Vagina (tissue), 2 donors: ENCODE results near the gene SERPIND1. TPM values are rescaled to one million over a fixed set of nuclear protein-coding genes. Genes with fewer than 3 reads are reported as not detected.

ENCODE experiments used
- DNase-seq, 2 donors: peaks; one replicate each; pipeline ENCODE4 v3.0.0-alpha.2; 2017; ENCODE audit errors: extremely low spot score in 2 of 2
- H3K27ac ChIP-seq: fragments of 200-600 bp; sonication (generic); one replicate; pipeline ENCODE4 v1.5.1; 2019
- H3K27me3 ChIP-seq: fragments of 200-600 bp; sonication (generic); one replicate; pipeline ENCODE4 v1.5.1; 2019
- H3K36me3 ChIP-seq, 2 donors: fragments of 200-600 bp; sonication (generic); one replicate each; pipeline ENCODE4 v1.5.1; 2017 to 2019
- H3K4me1 ChIP-seq: fragments of 200-600 bp; sonication (generic); one replicate; pipeline ENCODE4 v1.5.1; 2019
- H3K4me3 ChIP-seq, 2 donors: fragments of 200-600 bp; sonication (generic); 1 replicate in 1 of 2; 2 replicates in 1 of 2; pipeline ENCODE4 v1.5.1; 2016 to 2019
- H3K9me3 ChIP-seq: fragments of 200-600 bp; sonication (generic); one replicate; pipeline ENCODE4 v1.5.1; 2019
- POLR2A ChIP-seq, 2 donors: fragments of 450-650 bp; IDR thresholded peaks; one replicate each; pipeline ENCODE4 v1.6.1; 2017; ENCODE audit warnings: antibody characterized with exemption in 2 of 2, mild to moderate bottlenecking in 2 of 2, moderate library complexity in 2 of 2
- POLR2AphosphoS5 ChIP-seq, 2 donors: sonication (generic); formaldehyde crosslinking; IDR thresholded peaks; one replicate each; pipeline ENCODE4 v1.9.0; 2017; ENCODE audit warnings: antibody characterized with exemption in 2 of 2, mild to moderate bottlenecking in 2 of 2, low read depth in 1 of 2; ENCODE audit not compliant: insufficient read depth in 1 of 2
- intact Hi-C: fragments of 100-400 bp; cut with DNase I; formaldehyde crosslinking; loops from one replicate; pipeline ENCODE4 v1.15.1; 2023
- total RNA-seq: library from RNA; depleted of rRNA; stranded (reverse); fragments of >200 nt; gene quantifications from one replicate; pipeline ENCODE4 v1.2.3, GENCODE V29; 2016
- TF ChIP-seq, protein P1 (sequence below), 3 experiments: fragments of 450-650 bp in 2 of 3; fragments of 200-600 bp in 1 of 3; sonication (generic) in 1 of 3; IDR thresholded peaks; one replicate each; pipeline ENCODE4 v1.5.1; 2017 to 2019; ENCODE audit warnings: antibody characterized with exemption in 3 of 3, mild to moderate bottlenecking in 2 of 3, moderate library complexity in 2 of 3

SERPIND1 gene
- total RNA-seq, 1 donor from 2014 or later, result not detected

DNA sequence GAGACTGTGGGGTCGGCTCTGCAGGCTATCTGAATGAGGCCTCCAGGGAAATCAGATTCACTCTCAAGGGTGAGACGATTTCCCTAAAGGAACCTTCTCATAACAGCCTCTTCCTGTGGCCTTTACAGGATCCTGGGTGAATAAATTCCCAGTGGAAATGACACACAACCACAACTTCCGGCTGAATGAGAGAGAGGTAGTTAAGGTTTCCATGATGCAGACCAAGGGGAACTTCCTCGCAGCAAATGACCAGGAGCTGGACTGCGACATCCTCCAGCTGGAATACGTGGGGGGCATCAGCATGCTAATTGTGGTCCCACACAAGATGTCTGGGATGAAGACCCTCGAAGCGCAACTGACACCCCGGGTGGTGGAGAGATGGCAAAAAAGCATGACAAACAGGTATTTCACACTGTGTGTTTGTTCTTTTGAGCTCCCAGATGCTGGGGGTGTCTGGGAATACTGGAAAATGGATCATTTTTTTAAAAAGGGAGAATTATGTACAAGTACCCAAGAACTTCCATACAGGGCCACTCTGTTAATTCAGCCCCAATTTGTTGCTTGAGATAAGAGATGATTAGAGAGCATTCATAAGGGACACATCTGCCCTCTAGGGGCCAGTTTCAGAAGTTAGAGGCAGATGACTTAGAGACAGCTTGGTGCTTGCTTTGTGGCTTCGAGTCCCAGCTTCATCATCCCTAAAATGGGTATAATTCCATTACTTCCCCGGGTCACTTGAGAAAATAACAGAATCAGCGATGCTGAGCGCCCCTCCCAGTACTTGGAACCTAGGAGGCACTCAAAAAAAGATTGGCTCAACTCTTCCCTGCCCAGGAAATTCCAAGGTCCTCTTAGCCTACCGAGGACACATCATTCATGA, 10.2 kb downstream of the SERPIND1 start:
- Histone ChIP-seq H3K27ac (no peak overlapping the region), H3K27me3 (no peaks in the 10 kb centered on the region), H3K4me1 (peaks cover 12% of the 10 kb centered on the region), H3K4me3 (no peak overlapping the region), H3K9me3 (no peaks in the 10 kb centered on the region), H3K36me3 (peaks cover 0 to 27% of the 10 kb centered on the region in 2 donors)
- intact Hi-C loops, result no loop called here
- no peak for DNase-seq
- TF ChIP-seq, protein P1, sequence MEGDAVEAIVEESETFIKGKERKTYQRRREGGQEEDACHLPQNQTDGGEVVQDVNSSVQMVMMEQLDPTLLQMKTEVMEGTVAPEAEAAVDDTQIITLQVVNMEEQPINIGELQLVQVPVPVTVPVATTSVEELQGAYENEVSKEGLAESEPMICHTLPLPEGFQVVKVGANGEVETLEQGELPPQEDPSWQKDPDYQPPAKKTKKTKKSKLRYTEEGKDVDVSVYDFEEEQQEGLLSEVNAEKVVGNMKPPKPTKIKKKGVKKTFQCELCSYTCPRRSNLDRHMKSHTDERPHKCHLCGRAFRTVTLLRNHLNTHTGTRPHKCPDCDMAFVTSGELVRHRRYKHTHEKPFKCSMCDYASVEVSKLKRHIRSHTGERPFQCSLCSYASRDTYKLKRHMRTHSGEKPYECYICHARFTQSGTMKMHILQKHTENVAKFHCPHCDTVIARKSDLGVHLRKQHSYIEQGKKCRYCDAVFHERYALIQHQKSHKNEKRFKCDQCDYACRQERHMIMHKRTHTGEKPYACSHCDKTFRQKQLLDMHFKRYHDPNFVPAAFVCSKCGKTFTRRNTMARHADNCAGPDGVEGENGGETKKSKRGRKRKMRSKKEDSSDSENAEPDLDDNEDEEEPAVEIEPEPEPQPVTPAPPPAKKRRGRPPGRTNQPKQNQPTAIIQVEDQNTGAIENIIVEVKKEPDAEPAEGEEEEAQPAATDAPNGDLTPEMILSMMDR (IDR thresholded peaks at IDR 0.05), result peak in 2 of 3 experiments; percentile 26 to 32
- TF ChIP-seq POLR2AphosphoS5 (IDR thresholded peaks at IDR 0.05; ENCODE audit: insufficient read depth in 1 of 2, low read depth in 1 of 2) (no peak), POLR2A (IDR thresholded peaks at IDR 0.05) (no peak)

DNA sequence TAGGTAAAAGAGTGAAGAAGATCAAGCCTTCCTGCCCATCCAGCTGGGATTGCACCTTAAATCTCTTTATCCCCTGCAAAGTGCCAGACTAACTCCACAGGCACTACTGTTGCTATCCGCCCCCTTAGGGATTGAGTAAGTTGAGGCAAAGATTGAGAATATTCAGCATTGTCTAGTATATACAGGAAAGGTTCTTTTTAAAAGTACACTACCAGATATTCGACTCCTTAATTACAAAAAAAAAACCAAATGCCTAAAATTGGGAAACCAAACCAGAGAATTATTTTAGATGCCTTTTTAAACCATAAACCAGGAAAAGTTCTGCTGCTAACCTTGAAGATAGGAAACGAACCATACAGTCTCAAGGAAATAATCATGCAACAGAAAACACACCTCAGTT, 11.5 kb downstream of the SERPIND1 start:
- Histone ChIP-seq H3K9me3 (no peaks in the 10 kb centered on the region), H3K4me3 (no peak overlapping the region), H3K27ac (no peak overlapping the region), H3K4me1 (no peaks in the 10 kb centered on the region), H3K27me3 (no peaks in the 10 kb centered on the region), H3K36me3 (peaks cover 0 to 33% of the 10 kb centered on the region in 2 donors)
- DNase-seq, result no peak
- intact Hi-C loops, result no loop called here
- TF ChIP-seq POLR2AphosphoS5 (IDR thresholded peaks at IDR 0.05; ENCODE audit: insufficient read depth in 1 of 2, low read depth in 1 of 2) (no peak), POLR2A (IDR thresholded peaks at IDR 0.05) (no peak)
- TF ChIP-seq, protein P1 (IDR thresholded peaks at IDR 0.05), result no peak

DNA sequence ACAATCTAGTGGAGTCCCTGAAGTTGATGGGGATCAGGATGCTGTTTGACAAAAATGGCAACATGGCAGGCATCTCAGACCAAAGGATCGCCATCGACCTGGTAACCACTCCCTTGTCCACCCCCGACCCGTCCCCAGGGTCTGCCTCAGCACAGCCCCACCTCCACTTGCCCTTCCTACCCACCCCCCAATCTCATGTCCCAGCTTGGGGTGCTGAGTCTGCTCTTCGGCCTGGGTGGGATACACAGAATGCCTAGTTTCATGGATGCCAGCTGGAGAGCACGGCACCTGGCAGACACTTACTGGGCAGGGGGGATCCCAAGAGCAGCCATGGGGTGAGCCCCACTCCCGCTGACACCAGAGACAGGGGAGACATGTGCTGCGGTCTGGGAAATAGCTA, 12.1 kb downstream of the SERPIND1 start:
- no peaks in the 10 kb centered on the region for H3K27me3 ChIP-seq
- TF ChIP-seq, protein P1 (IDR thresholded peaks at IDR 0.05), result no peak
- TF ChIP-seq POLR2AphosphoS5 (IDR thresholded peaks at IDR 0.05; ENCODE audit: insufficient read depth in 1 of 2, low read depth in 1 of 2) (no peak), POLR2A (IDR thresholded peaks at IDR 0.05) (no peak)
- DNase-seq, result no peak
- intact Hi-C loops, result no loop called here
- H3K4me3 ChIP-seq, result no peak overlapping the region
- H3K9me3 ChIP-seq, result no peaks in the 10 kb centered on the region
- H3K36me3 ChIP-seq, result peaks cover 0 to 33% of the 10 kb centered on the region in 2 donors
- H3K4me1 ChIP-seq, result no peaks in the 10 kb centered on the region
- H3K27ac ChIP-seq, result no peak overlapping the region

DNA sequence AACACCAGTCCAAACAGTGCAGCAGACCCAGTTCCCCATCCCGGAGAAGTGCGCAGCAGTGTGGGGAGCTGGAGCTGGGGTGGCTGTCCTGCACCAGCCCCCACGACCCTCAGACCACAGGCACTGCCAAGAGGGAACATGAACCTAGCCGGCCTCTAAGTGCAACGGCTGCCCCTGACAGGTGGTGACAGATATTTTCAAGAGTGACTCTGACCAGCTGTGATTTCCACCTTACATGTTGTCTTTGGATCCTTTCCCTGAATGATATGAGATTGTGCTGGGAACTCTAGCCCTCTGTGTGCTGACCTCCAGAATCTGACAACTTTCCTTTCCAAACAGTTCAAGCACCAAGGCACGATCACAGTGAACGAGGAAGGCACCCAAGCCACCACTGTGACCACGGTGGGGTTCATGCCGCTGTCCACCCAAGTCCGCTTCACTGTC, 12.6 kb downstream of the SERPIND1 start:
- TF ChIP-seq POLR2A (IDR thresholded peaks at IDR 0.05) (no peak), POLR2AphosphoS5 (IDR thresholded peaks at IDR 0.05; ENCODE audit: insufficient read depth in 1 of 2, low read depth in 1 of 2) (no peak)
- TF ChIP-seq, protein P1 (IDR thresholded peaks at IDR 0.05), result no peak
- Histone ChIP-seq H3K4me1 (no peaks in the 10 kb centered on the region), H3K36me3 (peaks cover 0 to 33% of the 10 kb centered on the region in 2 donors), H3K4me3 (no peak overlapping the region), H3K27me3 (no peaks in the 10 kb centered on the region), H3K9me3 (no peaks in the 10 kb centered on the region), H3K27ac (no peak overlapping the region)
- DNase-seq, result no peak
- intact Hi-C loops, result no loop called here

GRCh38 chr22:20787223-20787622, 13.3 kb downstream of the SERPIND1 start:
- intact Hi-C loops, result no loop called here
- peaks cover 0 to 39% of the 10 kb centered on the region in 2 donors for H3K36me3 ChIP-seq
- H3K27ac ChIP-seq, result no peak overlapping the region
- TF ChIP-seq POLR2AphosphoS5 (IDR thresholded peaks at IDR 0.05; ENCODE audit: insufficient read depth in 1 of 2, low read depth in 1 of 2) (no peak), POLR2A (IDR thresholded peaks at IDR 0.05) (no peak)
- TF ChIP-seq, protein P1 (IDR thresholded peaks at IDR 0.05), result no peak
- H3K9me3 ChIP-seq, result no peaks in the 10 kb centered on the region
- no peak overlapping the region for H3K4me3 ChIP-seq
- no peaks in the 10 kb centered on the region for H3K4me1 ChIP-seq
- DNase-seq, result no peak
- H3K27me3 ChIP-seq, result no peaks in the 10 kb centered on the region
